ENCODE measurements around the gene SMYD3. TPM values are rescaled to one million over a fixed set of nuclear protein-coding genes. Genes with fewer than 3 reads are reported as not detected.

The SMYD3 gene
- total RNA-seq, 1 experiment from 2014 or later, result 25.5 TPM

DNA sequence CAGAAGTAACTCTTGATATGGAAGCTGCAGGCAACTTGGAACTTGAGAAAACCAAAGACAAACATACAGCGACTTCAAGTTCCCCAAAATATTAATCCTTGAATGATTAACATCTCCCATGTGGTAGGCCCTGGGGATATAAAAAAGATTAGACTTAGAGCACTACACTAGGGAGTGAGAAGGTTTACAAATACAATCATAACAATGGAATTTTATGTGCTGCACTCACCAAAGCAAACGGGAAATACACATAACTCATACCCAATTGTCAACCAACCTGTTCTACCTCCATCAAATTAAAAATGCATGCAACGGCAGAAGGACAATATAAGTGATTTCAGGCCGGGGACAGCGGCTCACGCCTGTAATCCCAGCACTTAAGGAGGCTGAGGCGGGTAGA, 3.7 kb downstream of the SMYD3 start:
- H3K27ac Mint-ChIP-seq, result no peak overlapping the region
- Histone ChIP-seq H3K23me2 (ENCODE audit: insufficient read length, low read depth, low read length, poor library complexity, severe bottlenecking) (no peaks in the 10 kb centered on the region), H2AK5ac (ENCODE audit: insufficient read length, low read length) (no peak overlapping the region)

More for the DNA sequence above, 3.7 kb downstream of the SMYD3 start:
- H2BK20ac ChIP-seq (ENCODE audit: low read depth, low read length, poor library complexity, severe bottlenecking), result no peak overlapping the region
- no peak overlapping the region for H3K4ac ChIP-seq (ENCODE audit: low read depth, low read length)
- no peak overlapping the region for H3K18ac ChIP-seq (ENCODE audit: insufficient read length, low read depth, low read length)
- no peak overlapping the region for H4K5ac ChIP-seq (ENCODE audit: insufficient read length, low read depth, low read length)
- H3K56ac ChIP-seq (ENCODE audit: insufficient read length, low read depth, low read length), result no peak overlapping the region
- TF ChIP-seq, protein P1, sequence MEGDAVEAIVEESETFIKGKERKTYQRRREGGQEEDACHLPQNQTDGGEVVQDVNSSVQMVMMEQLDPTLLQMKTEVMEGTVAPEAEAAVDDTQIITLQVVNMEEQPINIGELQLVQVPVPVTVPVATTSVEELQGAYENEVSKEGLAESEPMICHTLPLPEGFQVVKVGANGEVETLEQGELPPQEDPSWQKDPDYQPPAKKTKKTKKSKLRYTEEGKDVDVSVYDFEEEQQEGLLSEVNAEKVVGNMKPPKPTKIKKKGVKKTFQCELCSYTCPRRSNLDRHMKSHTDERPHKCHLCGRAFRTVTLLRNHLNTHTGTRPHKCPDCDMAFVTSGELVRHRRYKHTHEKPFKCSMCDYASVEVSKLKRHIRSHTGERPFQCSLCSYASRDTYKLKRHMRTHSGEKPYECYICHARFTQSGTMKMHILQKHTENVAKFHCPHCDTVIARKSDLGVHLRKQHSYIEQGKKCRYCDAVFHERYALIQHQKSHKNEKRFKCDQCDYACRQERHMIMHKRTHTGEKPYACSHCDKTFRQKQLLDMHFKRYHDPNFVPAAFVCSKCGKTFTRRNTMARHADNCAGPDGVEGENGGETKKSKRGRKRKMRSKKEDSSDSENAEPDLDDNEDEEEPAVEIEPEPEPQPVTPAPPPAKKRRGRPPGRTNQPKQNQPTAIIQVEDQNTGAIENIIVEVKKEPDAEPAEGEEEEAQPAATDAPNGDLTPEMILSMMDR (conservative IDR thresholded peaks at IDR 0.05), result no peak
- no peak overlapping the region for H3K14ac ChIP-seq (ENCODE audit: insufficient read depth, low read length)
- H3K9me3 ChIP-seq (ENCODE audit: control insufficient read depth, low read depth, low read length), result no peaks in the 10 kb centered on the region
- peaks cover 4% of the 10 kb centered on the region for H3K79me1 ChIP-seq (ENCODE audit: insufficient read depth, low read depth, low read length, poor library complexity, severe bottlenecking)
- no peaks in the 10 kb centered on the region for H3K4me1 ChIP-seq (ENCODE audit: insufficient read depth, low read length)
- H4K8ac ChIP-seq (replicated peaks; ENCODE audit: insufficient read length, low read depth, low read length), result no peak overlapping the region
- no CpG with 5 or more reads among the region's 7 CpGs for WGBS (ENCODE audit: extremely low coverage, insufficient read length, low lambda C conversion rate)
- Mint-ChIP-seq H3K4me3 (no peak overlapping the region), H3K36me3 (ENCODE audit: insufficient read depth in 1 of 3, low read depth in 3 of 3) (no peaks in the 10 kb centered on the region; a peak in 2 of 7 replicates), H3K4me1 (peaks cover 13 to 15% of the 10 kb centered on the region in 2 experiments), H3K9me3 (no peaks in the 10 kb centered on the region), H3K27me3 (ENCODE audit: low read depth) (peaks cover 2% of the 10 kb centered on the region)
- no peak overlapping the region for H3K4me2 ChIP-seq (ENCODE audit: insufficient read depth, insufficient read length, low read length)
- H2AFZ ChIP-seq (ENCODE audit: low read length), result no peak overlapping the region
- no peaks in the 10 kb centered on the region for H3K79me2 ChIP-seq (ENCODE audit: insufficient read depth, low read length)
- DNase-seq, result no peak
- H2BK120ac ChIP-seq (ENCODE audit: low read depth, low read length, poor library complexity, severe bottlenecking), result no peak overlapping the region
- H2BK15ac ChIP-seq (ENCODE audit: low read depth, low read length), result no peak overlapping the region
- no peaks in the 10 kb centered on the region; the same call in 1 of the 2 replicates for H3K27me3 ChIP-seq (ENCODE audit: insufficient read depth, low read length)
- H3T11ph ChIP-seq (ENCODE audit: low read length), result no peak overlapping the region
- no peak overlapping the region for H3K9ac ChIP-seq (ENCODE audit: extremely low read depth, insufficient read length, low read length)
- H3K27ac ChIP-seq (ENCODE audit: insufficient read length, low read depth, low read length), result no peak overlapping the region
- no peak overlapping the region for H2BK5ac ChIP-seq (ENCODE audit: insufficient read length, low read length)
- H4K20me1 ChIP-seq (ENCODE audit: control insufficient read depth, insufficient read depth, insufficient read length), result no peaks in the 10 kb centered on the region
- no peak overlapping the region for H3K23ac ChIP-seq (ENCODE audit: insufficient read length, low read depth, low read length)
- no peak overlapping the region for H2BK12ac ChIP-seq (ENCODE audit: insufficient read length, low read depth, low read length)
- H4K91ac ChIP-seq (ENCODE audit: insufficient read length, low read depth, low read length), result no peak overlapping the region

Data from H9 (cell line).